ENCODE data around the gene PGAP2. TPM values are rescaled to one million over a fixed set of nuclear protein-coding genes. Genes with fewer than 3 reads are reported as not detected.

The PGAP2 gene
- total RNA-seq, 2 donors from 2014 or later: 10.9 to 15.3 TPM

DNA sequence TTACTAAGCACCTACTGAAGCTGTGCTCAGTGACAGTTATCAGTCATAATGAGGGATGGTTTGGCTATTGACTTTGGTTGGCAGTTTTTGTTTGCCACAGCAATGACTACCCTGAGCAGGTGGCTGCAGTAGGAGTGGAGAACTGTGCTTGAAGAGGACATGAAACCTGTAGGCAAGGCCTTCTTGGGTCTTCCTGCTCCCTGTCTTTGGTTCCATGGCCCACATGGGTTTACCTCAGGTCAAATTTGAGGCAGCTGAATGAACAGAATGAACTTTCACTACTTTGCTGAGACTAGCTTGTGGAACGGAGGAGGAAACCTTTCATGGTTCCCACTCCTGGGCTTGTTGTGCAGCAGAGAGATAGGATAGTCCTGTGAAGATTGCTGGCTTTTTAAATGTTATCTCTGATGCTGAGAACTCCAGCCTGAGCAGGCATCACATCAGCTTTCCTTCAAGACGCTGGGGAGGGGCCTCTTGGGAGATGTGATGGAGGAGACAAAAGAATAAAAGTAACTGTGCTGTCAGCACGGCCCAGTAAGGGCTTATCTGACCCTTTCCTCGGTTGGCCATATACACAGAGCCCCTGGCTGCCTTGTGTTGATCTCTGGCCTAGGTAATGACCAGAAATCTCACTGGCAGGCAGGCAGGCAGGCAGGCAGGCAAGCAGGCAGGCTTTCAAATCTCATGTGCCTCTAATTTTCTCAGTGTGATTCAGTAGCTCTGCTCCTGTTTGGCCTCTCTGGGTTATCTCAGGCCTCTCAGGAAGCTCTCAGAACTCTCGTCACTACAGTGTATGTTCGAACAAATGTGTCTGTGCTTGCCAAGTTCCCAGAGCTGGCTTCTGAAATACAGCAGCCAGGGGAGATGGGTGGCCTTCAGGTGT lies 59.1 kb downstream of the PGAP2 start:
- DNase-seq (peak; percentile 48), ATAC-seq (peak; percentile 88 to 91)
- intact Hi-C loops (cut with DNase I): loop anchor here in 1 of 2 donors (5.0 kb wide), 1 partner anchor 80 kb away; no protein-coding TSS in a partner anchor

DNA sequence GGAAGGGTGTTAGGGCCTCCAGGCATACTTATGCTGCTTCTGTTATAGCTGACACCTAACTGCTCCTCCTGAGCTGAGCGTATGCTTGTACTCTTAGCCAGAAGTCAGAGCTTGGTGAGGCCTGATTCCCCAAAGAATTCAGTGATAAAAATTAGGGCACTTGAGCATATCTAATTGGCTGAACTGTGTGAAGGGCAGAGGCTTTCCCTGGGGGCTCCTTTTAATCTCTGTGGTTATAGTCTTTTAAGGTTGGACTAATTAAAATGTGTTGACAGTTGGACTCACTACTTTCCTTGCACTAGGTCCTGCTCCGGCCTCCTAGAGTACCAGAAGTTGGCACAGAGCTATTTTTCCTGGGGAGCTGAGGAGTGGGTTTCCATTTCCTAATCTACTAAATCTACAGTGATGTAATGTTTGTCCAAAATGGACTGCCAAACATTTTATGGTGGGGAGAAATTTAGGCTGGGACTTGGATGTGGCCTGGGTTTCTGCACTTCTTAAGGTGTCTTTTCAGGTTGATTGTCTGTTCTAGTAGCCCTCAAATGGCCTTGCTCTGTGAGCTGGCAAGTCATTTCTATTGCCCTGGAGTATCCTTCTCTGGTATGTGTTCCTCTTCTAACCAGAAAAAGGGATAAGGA lies 65.5 kb downstream of the PGAP2 start:
- intact Hi-C loops (cut with DNase I): no loop called here
- DNase-seq (no peak), ATAC-seq (no peak)

Other genes with a start within 250 kb of the PGAP2 start
- gene ART5, start 166.6 kb upstream of the PGAP2 start, total RNA-seq: 1 to 10 TPM in 1 of 2 donors, under 1 TPM in 1; 0.21 to 1.4 TPM
- not detected for gene ART1, start 163.4 kb upstream of the PGAP2 start, total RNA-seq
- under 1 TPM; 0.27 to 0.58 TPM for gene CHRNA10, start 137.2 kb upstream of the PGAP2 start, total RNA-seq
- 10 to 100 TPM; 38.0 to 59.7 TPM for gene NUP98, start 11.0 kb upstream of the PGAP2 start, total RNA-seq
- 10 to 100 TPM; 31.1 to 33.3 TPM for gene RHOG, start 32.4 kb downstream of the PGAP2 start, total RNA-seq
- 10 to 100 TPM; 21.4 to 25.8 TPM for gene STIM1, start 47.1 kb downstream of the PGAP2 start, total RNA-seq